GM11168 (cell line): Measurements from ENCODE around the gene PRMT1.
"Not testable (repeated sequence)": the region's sequence is repeated elsewhere in the genome, so short reads cannot be mapped to it uniquely, and the experiment has no call there.

ENCODE experiments used
- in situ Hi-C: fragments of 300-500 bp; cut with MboI; formaldehyde crosslinking; loops from one replicate; pipeline ENCODE4 v1.12.0; 2022; ENCODE audit warnings: low sequenced_read_pairs; ENCODE audit not compliant: unreplicated experiment

The PRMT1 gene

GRCh38 chr19:49677231-49677900, at the start of gene PRMT1:
Gene PRMT1 (plus strand): TSS chr19:49677271. CDS start chr19:49677281, 10 bp downstream.
- in situ Hi-C loops, result no loop called here

- in situ Hi-C loops, result no loop called here
These were observed 47.4 kb upstream of the PRMT1 start for GRCh38 chr19:49629659-49630058.

- in situ Hi-C loops, result no loop called here
These were observed 46.0 kb upstream of the PRMT1 start for GRCh38 chr19:49631014-49631588.

- in situ Hi-C loops, result no loop called here
These were observed 45.4 kb upstream of the PRMT1 start for GRCh38 chr19:49631610-49632192.

GRCh38 chr19:49632576-49632975, 44.5 kb upstream of the PRMT1 start:
- in situ Hi-C loops, result no loop called here

- in situ Hi-C loops, result not testable (repeated sequence)
These were observed 43.8 kb upstream of the PRMT1 start for GRCh38 chr19:49633273-49633672.

GRCh38 chr19:49635530-49636232, 41.4 kb upstream of the PRMT1 start:
- in situ Hi-C loops, result no loop called here

GRCh38 chr19:49636233-49636932, 40.7 kb upstream of the PRMT1 start:
- in situ Hi-C loops, result no loop called here

GRCh38 chr19:49637821-49638738, 39.0 kb upstream of the PRMT1 start:
- in situ Hi-C loops, result no loop called here

- in situ Hi-C loops, result no loop called here
These were observed 37.5 kb upstream of the PRMT1 start for GRCh38 chr19:49639401-49640112.

GRCh38 chr19:49640113-49640898, 36.8 kb upstream of the PRMT1 start, which contains the start of gene RRAS:
Gene RRAS (minus strand): TSS chr19:49640143. CDS start chr19:49640098, 45 bp downstream.
- in situ Hi-C loops, result no loop called here

GRCh38 chr19:49641688-49642491, 35.2 kb upstream of the PRMT1 start, which contains the start of gene SCAF1:
Gene SCAF1 (plus strand): TSS chr19:49642209. CDS start chr19:49645027, 2,818 bp downstream.
- in situ Hi-C loops, result no loop called here

- in situ Hi-C loops, result no loop called here
These were observed 34.5 kb upstream of the PRMT1 start for GRCh38 chr19:49642492-49643035.

GRCh38 chr19:49643466-49643865, 33.6 kb upstream of the PRMT1 start:
- in situ Hi-C loops, result no loop called here

GRCh38 chr19:49645592-49645991, 31.5 kb upstream of the PRMT1 start:
- in situ Hi-C loops, result no loop called here

- in situ Hi-C loops, result no loop called here
These were observed 31.1 kb upstream of the PRMT1 start for GRCh38 chr19:49645995-49646394.

GRCh38 chr19:49646586-49646985, 30.5 kb upstream of the PRMT1 start:
- in situ Hi-C loops, result no loop called here
